K562 (cell line): ENCODE results near the gene GNAZ. TPM values are rescaled to one million over a fixed set of nuclear protein-coding genes. Genes with fewer than 3 reads are reported as not detected.

Source experiments
- ATAC-seq: fragments of 200-7000 bp; cut with Tn5 transposase; 3 replicates; pipeline ENCODE4 v1.9.1; 2020; ENCODE audit warnings: moderate library complexity
- BruUV-seq: library from RNA; stranded (reverse); fragments of 400-500 nt; replicated peaks from 2 replicates; lab custom pipeline; 2021; lab: Mats Ljungman, UMichigan
- CTCF ChIA-PET: fragments of 300-600 bp; formaldehyde crosslinking; extraction: SDS; loops from one replicate; lab custom pipeline; 2021; ENCODE audit warnings: low intra/inter-chr PET ratio; lab: Yijun Ruan, JAX
- POLR2A ChIA-PET: fragments of 300-600, 350-650 bp; sonication (Branson Sonifier 250); formaldehyde crosslinking; extraction: SDS; loops from one replicate; lab custom pipeline; 2021; ENCODE audit warnings: antibody characterized with exemption, inconsistent platforms; lab: Yijun Ruan, JAX
- DNase-seq, 4 experiments: peaks; one replicate each; pipeline versions ENCODE4 v3.0.0 to v3.0.0-alpha.2; 2011 to 2018; ENCODE audit warnings: low spot score in 3 of 4, mixed read lengths in 3 of 4; ENCODE audit errors: extremely low read depth in 1 of 4
- FAIRE-seq: peaks from 2 replicates; lab custom pipeline; 2011; peaks lifted over from hg19 to GRCh38; lab: Jason Lieb, UNC
- H2AFZ ChIP-seq: 2 replicates; pipeline ENCODE4 v1.6.0; 2011; ENCODE audit warnings: low read depth, low read length, control low read depth, inconsistent platforms
- H3K27ac ChIP-seq: fragments of 200-600 bp; 3 replicates; pipeline ENCODE4 v1.8.0; 2011; ENCODE audit warnings: low read depth, mild to moderate bottlenecking, control low read depth, inconsistent platforms, low read length, moderate library complexity, mixed read lengths; ENCODE audit errors: extremely low read depth
- H3K27me3 ChIP-seq, 2 experiments: fragments of 300-600 bp in 1 of 2; 2 replicates in 1 of 2; 3 replicates in 1 of 2; pipeline versions ENCODE4 v1.6.0 to v1.8.0; 2011; ENCODE audit warnings: inconsistent platforms in 2 of 2, low read length in 2 of 2, mild to moderate bottlenecking in 1 of 2, mixed read lengths in 1 of 2, moderate library complexity in 1 of 2; ENCODE audit not compliant: control insufficient read depth in 2 of 2, insufficient read depth in 2 of 2
- H3K36me3 ChIP-seq: fragments of 300-600 bp; 3 replicates; pipeline ENCODE4 v1.8.0; 2011; ENCODE audit warnings: mild to moderate bottlenecking, low read length, inconsistent platforms; ENCODE audit not compliant: control insufficient read depth, insufficient read depth
- H3K4me1 ChIP-seq, 2 experiments: fragments of 200-600 bp in 1 of 2; replicated peaks in 1 of 2; 2 replicates in 1 of 2; 3 replicates in 1 of 2; pipeline versions ENCODE4 v1.5.1 to v1.8.0; 2011; ENCODE audit warnings: inconsistent platforms in 2 of 2, low read length in 2 of 2, mild to moderate bottlenecking in 1 of 2, mixed read lengths in 1 of 2, moderate library complexity in 1 of 2; ENCODE audit not compliant: control insufficient read depth in 2 of 2, insufficient read depth in 2 of 2
- H3K4me2 ChIP-seq: 2 replicates; pipeline ENCODE4 v1.6.1; 2011; ENCODE audit warnings: low read length, control low read depth, inconsistent platforms, mixed read lengths; ENCODE audit not compliant: insufficient read depth
- H3K4me3 ChIP-seq: fragments of 200-600 bp; sonication (generic), shearing (Covaris generic); 2 replicates; pipeline ENCODE4 v1.5.1; 2016; ENCODE audit warnings: control low read depth, inconsistent platforms
- H3K79me2 ChIP-seq: fragments of 200-600 bp; 3 replicates; pipeline ENCODE4 v1.8.0; 2011; ENCODE audit warnings: low read length, inconsistent platforms; ENCODE audit not compliant: control insufficient read depth, insufficient read depth
- H3K9ac ChIP-seq, 2 experiments: 2 replicates each; pipeline versions ENCODE4 v1.6.0 to v1.6.1; 2011; ENCODE audit warnings: low read depth in 2 of 2, low read length in 2 of 2, control low read depth in 1 of 2, inconsistent platforms in 1 of 2, mild to moderate bottlenecking in 1 of 2, mixed read lengths in 1 of 2; ENCODE audit not compliant: insufficient read depth in 1 of 2
- H3K9me1 ChIP-seq: one replicate; pipeline ENCODE4 v1.6.0; 2011; ENCODE audit warnings: inconsistent platforms, mild to moderate bottlenecking, low read length, moderate library complexity; ENCODE audit not compliant: control insufficient read depth, insufficient read depth
- H3K9me3 ChIP-seq: replicated peaks from 2 replicates; pipeline ENCODE4 v1.5.1; 2011; ENCODE audit warnings: low read depth, low read length, inconsistent platforms; ENCODE audit not compliant: control insufficient read depth, insufficient read depth
- H4K20me1 ChIP-seq: replicated peaks from 2 replicates; pipeline ENCODE4 v1.6.1; 2011; ENCODE audit warnings: low read length, inconsistent platforms, mixed read lengths; ENCODE audit not compliant: control insufficient read depth, insufficient read depth
- FOXJ2 ChIP-seq: fragments of 200-800 bp; sonication (Bioruptor generic); IDR thresholded peaks from 2 replicates; pipeline ENCODE4 v1.6.1; 2016; ENCODE audit warnings: missing genetic modification characterization, missing compliant biosample characterization
- HCFC1 ChIP-seq: IDR thresholded peaks from 2 replicates; pipeline ENCODE4 v1.6.1; 2012; ENCODE audit warnings: low read depth, low read length, improper control_type of control experiment
- MAFK ChIP-seq: IDR thresholded peaks from 2 replicates; pipeline ENCODE4 v1.6.1; 2011; ENCODE audit warnings: low read length, improper control_type of control experiment
- NBN ChIP-seq: fragments of 450-650 bp; IDR thresholded peaks from 2 replicates; pipeline ENCODE4 v1.6.1; 2016; ENCODE audit warnings: low read depth, mild to moderate bottlenecking
- NR2C2 ChIP-seq, 2 experiments: fragments of 200-800 bp in 1 of 2; sonication (Bioruptor generic) in 1 of 2; sonication (generic) in 1 of 2; formaldehyde crosslinking in 1 of 2; IDR thresholded peaks; 2 replicates each; pipeline versions ENCODE4 v1.6.1 to v1.8.0; 2016 to 2022; ENCODE audit warnings: mild to moderate bottlenecking in 1 of 2, missing compliant biosample characterization in 1 of 2, missing genetic modification characterization in 1 of 2, missing genetic modification reagents in 1 of 2
- POLR3G ChIP-seq: IDR thresholded peaks from 2 replicates; pipeline ENCODE4 v1.6.1; 2011; ENCODE audit not compliant: insufficient read length, insufficient replicate concordance; ENCODE audit errors: extremely low read depth
- PTBP1 ChIP-seq: fragments of 200-400 bp; formaldehyde crosslinking; IDR thresholded peaks from 2 replicates; pipeline ENCODE4 v1.6.1; 2017; ENCODE audit warnings: low read depth, low read length
- RBM17 ChIP-seq: fragments of 200-400 bp; formaldehyde crosslinking; IDR thresholded peaks from 2 replicates; pipeline ENCODE4 v1.6.1; 2017; ENCODE audit warnings: low read depth, mild to moderate bottlenecking, low read length, borderline replicate concordance
- SIX5 ChIP-seq, 2 experiments: IDR thresholded peaks; 2 replicates each; pipeline ENCODE4 v1.6.1; 2011; ENCODE audit warnings: low read length in 2 of 2, borderline replicate concordance in 1 of 2, low read depth in 1 of 2, mild to moderate bottlenecking in 1 of 2, moderate library complexity in 1 of 2; ENCODE audit not compliant: insufficient read depth in 1 of 2
- TBL1XR1 ChIP-seq, 2 experiments: IDR thresholded peaks; 2 replicates each; pipeline ENCODE4 v1.6.1; 2012; ENCODE audit warnings: improper control_type of control experiment in 2 of 2, low read length in 2 of 2, mild to moderate bottlenecking in 1 of 2
- TBP ChIP-seq: optimal IDR thresholded peaks from 2 replicates; pipeline ENCODE3; 2011; ENCODE audit warnings: low read depth, low read length, improper control_type of control experiment
- ZNF384 ChIP-seq: IDR thresholded peaks from 2 replicates; pipeline ENCODE4 v1.6.1; 2012; ENCODE audit warnings: low read depth, low read length, improper control_type of control experiment
- WGBS: fragments of 100-300 bp; shearing (Covaris generic); methylation state at CpG from one replicate; pipeline ENCODE4 v1.1.6; 2016; ENCODE audit warnings: low coverage, mixed read lengths; ENCODE audit not compliant: insufficient coverage; ENCODE audit errors: missing lambda C conversion rate; 5-methylcytosine and 5-hydroxymethylcytosine counted together
- in situ Hi-C: fragments of 300-500 bp; cut with MboI; formaldehyde crosslinking; loops from 4 replicates; pipeline ENCODE4 v1.15.0; 2018; ENCODE audit warnings: inconsistent platforms, mixed read lengths
- intact Hi-C: fragments of 100-400 bp; cut with micrococcal nuclease; formaldehyde crosslinking; loops from 2 replicates; pipeline ENCODE4 v1.14.2; 2022
- polyA plus RNA-seq, 8 experiments: library from polyadenylated mRNA; depleted of rRNA in 4 of 8; stranded (reverse) in 5 of 8; unstranded in 3 of 8; fragments of >200 nt; fragmentation: Nextera tagmentation in 2 of 8; fragmentation: Illumina TruSeq in 1 of 8; extraction: Ambion mirVana in 2 of 8; extraction: Trizol in 1 of 8; gene quantifications; 2 replicates each; pipeline versions ENCODE4 v1.2.1 to v1.2.3, GENCODE V29; 2011 to 2014; ENCODE audit warnings: inconsistent platforms in 1 of 8, missing spikeins in 1 of 8
- total RNA-seq, 7 experiments: library from RNA; depleted of rRNA in 6 of 7; stranded (reverse); fragments of >200 nt in 6 of 7; fragmentation: Illumina TruSeq in 2 of 7; extraction: Trizol in 2 of 7; gene quantifications; 2 replicates each; pipeline versions ENCODE4 v1.2.1 to v1.2.3, GENCODE V29; 2011 to 2021; ENCODE audit warnings: low replicate concordance in 1 of 7
- TF ChIP-seq, protein P1 (sequence below): sonication (generic); formaldehyde crosslinking; IDR thresholded peaks from 2 replicates; pipeline ENCODE4 v1.8.1; 2023; ENCODE audit warnings: mild to moderate bottlenecking, missing genetic modification reagents
- TF ChIP-seq, protein P2 (sequence below): sonication (generic); formaldehyde crosslinking; IDR thresholded peaks from 2 replicates; pipeline ENCODE4 v1.8.1; 2023; ENCODE audit warnings: mild to moderate bottlenecking, missing genetic modification reagents, moderate library complexity
- TF ChIP-seq, protein P3 (sequence below): fragments of 450-650 bp; IDR thresholded peaks from 2 replicates; pipeline ENCODE4 v1.6.1; 2014; ENCODE audit warnings: low read depth, mild to moderate bottlenecking, moderate library complexity, borderline replicate concordance

The GNAZ gene
- total and polyA plus RNA-seq, 9 of the 15 experiments (the other 6 are each of a cell fraction or from before 2014, with no cell fraction given) = 0.04 to 0.22 (median 0.13) TPM; not detected in 3

DNA sequence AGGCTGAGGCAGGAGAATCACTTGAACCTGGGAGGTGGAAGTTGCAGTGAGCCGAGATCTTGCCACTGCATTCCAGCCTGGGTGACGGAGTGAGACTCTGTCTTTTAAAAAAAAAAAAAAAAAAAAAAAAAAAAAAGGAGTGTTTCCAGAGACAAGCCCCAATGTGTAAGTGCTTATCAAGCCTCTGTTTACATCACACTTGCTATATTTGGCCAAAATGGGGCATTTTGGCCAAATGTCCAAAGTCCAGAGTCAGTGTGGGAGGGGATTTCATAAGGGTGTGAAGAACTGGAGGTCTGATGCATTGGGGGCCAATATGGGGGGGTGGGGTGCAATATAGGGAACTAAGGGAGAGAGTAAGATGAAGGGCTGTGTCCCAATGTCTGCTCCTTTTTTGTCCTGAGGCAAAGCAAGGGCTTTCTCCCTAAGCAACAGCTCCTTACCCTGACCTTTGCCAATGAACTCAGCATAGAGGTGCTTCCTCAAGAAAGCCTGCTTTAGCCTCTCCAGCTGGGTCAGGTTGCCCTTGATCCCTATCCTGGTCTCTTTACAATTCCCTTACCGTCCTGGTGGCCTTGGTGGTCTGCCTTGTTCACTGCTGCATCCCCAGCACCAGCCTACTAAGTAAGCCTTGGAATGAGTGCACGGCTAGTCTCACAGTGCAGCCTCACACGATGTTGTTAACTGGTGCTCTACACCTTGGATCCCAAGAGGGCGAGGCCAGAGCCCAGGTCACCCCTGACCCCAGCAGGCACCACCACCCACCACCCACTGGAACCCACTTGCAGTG, 95.9 kb downstream of the GNAZ start:
- in situ Hi-C loops (loop anchor here (25.0 kb wide), 1 partner anchor 421 kb away; the partner anchor contains the start of gene IGLL1), intact Hi-C loops (no loop called here)
- no peak overlapping the region for H3K4me2 ChIP-seq
- no peaks in the 10 kb centered on the region for H3K36me3 ChIP-seq
- FAIRE-seq = no peak
- ATAC-seq = peak; percentile 4
- peaks cover 29% of the 10 kb centered on the region for H3K9me1 ChIP-seq
- 5% methylated on average over 6 of the region's 6 CpGs for WGBS
- peaks cover 0 to 5% of the 10 kb centered on the region in 2 experiments; a peak in 3 of 5 replicates for H3K4me1 ChIP-seq
- POLR2A ChIA-PET = interaction anchor here (0.6 to 86.5 kb wide), 8 partner anchors 20 to 116 kb away, joined by 3 to 3476 read pairs (median 4); partner anchors contain the start of genes BCR and RAB36
- H3K27ac ChIP-seq = no peak overlapping the region
- peaks cover 61 to 75% of the 10 kb centered on the region in 2 experiments for H3K27me3 ChIP-seq
- BruUV-seq = no TSS peak
- H3K79me2 ChIP-seq = no peaks in the 10 kb centered on the region
- no peaks in the 10 kb centered on the region for H3K9me3 ChIP-seq
- H4K20me1 ChIP-seq = peaks cover 66% of the 10 kb centered on the region
- no peak for DNase-seq
- no peak overlapping the region for H3K4me3 ChIP-seq
- peak overlapping the region in 1 of 2 experiments; percentile 1; a peak in 1 of 4 replicates for H3K9ac ChIP-seq
- CTCF ChIA-PET = interaction anchor here (0.6 to 0.9 kb wide), 2 partner anchors 12 to 372 kb away, joined by 3 to 7 read pairs; no protein-coding TSS in a partner anchor
- H2AFZ ChIP-seq = no peak overlapping the region
- TF ChIP-seq RBM17 (no peak), TBP (peak; percentile 18), NR2C2 (CRISPR knock-in tag; IDR thresholded peaks at IDR 0.05) (no peak), NR2C2 (tag; IDR thresholded peaks at IDR 0.05) (no peak), SIX5 (IDR thresholded peaks at IDR 0.05; ENCODE audit: borderline replicate concordance in 1 of 2, insufficient read depth in 1 of 2, low read depth in 1 of 2, low read length in 2 of 2) (0 out of 4 replicates have a peak, but pooled peaks of 1 of the 2 experiments have one; percentile 15), HCFC1 (no peak), POLR3G (no peak), PTBP1 (no peak), NBN (no peak), ZNF384 (peak; percentile 74), MAFK (peak; percentile 18; the same call in 1 of the 2 replicates), TBL1XR1 (IDR thresholded peaks at IDR 0.05; ENCODE audit: low read length in 2 of 2) (peak in 1 of 2 experiments; percentile 71; a peak in 1 of 4 replicates), FOXJ2 (no peak)
- TF ChIP-seq, protein P1, sequence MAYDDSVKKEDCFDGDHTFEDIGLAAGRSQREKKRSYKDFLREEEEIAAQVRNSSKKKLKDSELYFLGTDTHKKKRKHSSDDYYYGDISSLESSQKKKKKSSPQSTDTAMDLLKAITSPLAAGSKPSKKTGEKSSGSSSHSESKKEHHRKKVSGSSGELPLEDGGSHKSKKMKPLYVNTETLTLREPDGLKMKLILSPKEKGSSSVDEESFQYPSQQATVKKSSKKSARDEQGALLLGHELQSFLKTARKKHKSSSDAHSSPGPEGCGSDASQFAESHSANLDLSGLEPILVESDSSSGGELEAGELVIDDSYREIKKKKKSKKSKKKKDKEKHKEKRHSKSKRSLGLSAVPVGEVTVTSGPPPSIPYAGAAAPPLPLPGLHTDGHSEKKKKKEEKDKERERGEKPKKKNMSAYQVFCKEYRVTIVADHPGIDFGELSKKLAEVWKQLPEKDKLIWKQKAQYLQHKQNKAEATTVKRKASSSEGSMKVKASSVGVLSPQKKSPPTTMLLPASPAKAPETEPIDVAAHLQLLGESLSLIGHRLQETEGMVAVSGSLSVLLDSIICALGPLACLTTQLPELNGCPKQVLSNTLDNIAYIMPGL (CRISPR knock-in tag) = 0 out of 2 replicates have a peak, but pooled peaks have one; percentile 16
- TF ChIP-seq, protein P2, sequence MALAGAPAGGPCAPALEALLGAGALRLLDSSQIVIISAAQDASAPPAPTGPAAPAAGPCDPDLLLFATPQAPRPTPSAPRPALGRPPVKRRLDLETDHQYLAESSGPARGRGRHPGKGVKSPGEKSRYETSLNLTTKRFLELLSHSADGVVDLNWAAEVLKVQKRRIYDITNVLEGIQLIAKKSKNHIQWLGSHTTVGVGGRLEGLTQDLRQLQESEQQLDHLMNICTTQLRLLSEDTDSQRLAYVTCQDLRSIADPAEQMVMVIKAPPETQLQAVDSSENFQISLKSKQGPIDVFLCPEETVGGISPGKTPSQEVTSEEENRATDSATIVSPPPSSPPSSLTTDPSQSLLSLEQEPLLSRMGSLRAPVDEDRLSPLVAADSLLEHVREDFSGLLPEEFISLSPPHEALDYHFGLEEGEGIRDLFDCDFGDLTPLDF (CRISPR knock-in tag) = 0 out of 2 replicates have a peak, but pooled peaks have one; percentile 54
- TF ChIP-seq, protein P3, sequence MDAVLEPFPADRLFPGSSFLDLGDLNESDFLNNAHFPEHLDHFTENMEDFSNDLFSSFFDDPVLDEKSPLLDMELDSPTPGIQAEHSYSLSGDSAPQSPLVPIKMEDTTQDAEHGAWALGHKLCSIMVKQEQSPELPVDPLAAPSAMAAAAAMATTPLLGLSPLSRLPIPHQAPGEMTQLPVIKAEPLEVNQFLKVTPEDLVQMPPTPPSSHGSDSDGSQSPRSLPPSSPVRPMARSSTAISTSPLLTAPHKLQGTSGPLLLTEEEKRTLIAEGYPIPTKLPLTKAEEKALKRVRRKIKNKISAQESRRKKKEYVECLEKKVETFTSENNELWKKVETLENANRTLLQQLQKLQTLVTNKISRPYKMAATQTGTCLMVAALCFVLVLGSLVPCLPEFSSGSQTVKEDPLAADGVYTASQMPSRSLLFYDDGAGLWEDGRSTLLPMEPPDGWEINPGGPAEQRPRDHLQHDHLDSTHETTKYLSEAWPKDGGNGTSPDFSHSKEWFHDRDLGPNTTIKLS = no peak
